AG10803 (cell line): ENCODE results near the gene SHD.

ENCODE experiments used
- DNase-seq: peaks from one replicate; pipeline ENCODE4 v3.0.0; 2010; ENCODE audit warnings: low read depth
- H3K4me3 ChIP-seq: 2 replicates; pipeline ENCODE4 v1.5.1; 2011; ENCODE audit warnings: mild to moderate bottlenecking, low read length, control low read depth
- TF ChIP-seq, protein P1 (sequence below): conservative IDR thresholded peaks from 2 replicates; pipeline ENCODE4 v1.5.1; 2011; ENCODE audit warnings: mild to moderate bottlenecking, low read length, control low read depth, inconsistent platforms

SHD gene

GRCh38 chr19:4334929-4335570 is 56.0 kb downstream of the SHD start:
- no peak overlapping the region for H3K4me3 ChIP-seq
- no peak for DNase-seq
- TF ChIP-seq, protein P1, sequence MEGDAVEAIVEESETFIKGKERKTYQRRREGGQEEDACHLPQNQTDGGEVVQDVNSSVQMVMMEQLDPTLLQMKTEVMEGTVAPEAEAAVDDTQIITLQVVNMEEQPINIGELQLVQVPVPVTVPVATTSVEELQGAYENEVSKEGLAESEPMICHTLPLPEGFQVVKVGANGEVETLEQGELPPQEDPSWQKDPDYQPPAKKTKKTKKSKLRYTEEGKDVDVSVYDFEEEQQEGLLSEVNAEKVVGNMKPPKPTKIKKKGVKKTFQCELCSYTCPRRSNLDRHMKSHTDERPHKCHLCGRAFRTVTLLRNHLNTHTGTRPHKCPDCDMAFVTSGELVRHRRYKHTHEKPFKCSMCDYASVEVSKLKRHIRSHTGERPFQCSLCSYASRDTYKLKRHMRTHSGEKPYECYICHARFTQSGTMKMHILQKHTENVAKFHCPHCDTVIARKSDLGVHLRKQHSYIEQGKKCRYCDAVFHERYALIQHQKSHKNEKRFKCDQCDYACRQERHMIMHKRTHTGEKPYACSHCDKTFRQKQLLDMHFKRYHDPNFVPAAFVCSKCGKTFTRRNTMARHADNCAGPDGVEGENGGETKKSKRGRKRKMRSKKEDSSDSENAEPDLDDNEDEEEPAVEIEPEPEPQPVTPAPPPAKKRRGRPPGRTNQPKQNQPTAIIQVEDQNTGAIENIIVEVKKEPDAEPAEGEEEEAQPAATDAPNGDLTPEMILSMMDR = no peak

DNA sequence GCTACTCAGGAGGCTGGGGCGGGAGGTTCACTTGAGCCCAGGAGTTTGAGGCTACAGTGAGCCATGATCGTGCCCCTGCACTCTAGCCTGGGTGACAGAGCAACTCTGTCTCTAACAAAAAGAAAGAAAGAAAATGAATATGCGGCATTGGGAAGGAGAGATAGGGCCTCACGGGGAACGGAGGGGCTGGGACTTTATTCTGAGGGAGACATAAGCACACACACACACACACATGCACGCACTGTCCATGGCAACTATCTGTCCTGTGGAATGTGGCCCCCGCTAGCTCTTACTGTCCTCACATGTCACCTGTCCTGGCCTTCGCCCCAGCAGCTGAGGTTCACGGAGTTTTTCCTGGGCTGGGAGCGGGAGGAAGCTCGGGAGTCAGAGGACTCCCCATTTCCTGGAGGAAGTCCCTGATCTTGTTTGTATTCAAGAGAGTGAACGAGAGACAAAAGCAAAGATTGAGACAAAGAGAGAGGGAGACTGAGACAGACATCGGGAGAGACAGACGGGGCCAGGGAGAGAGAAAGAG is 58.9 kb downstream of the SHD start:
- H3K4me3 ChIP-seq = peak overlapping the region; percentile 56
- TF ChIP-seq, protein P1 = no peak
- DNase-seq = peak; percentile 25

- no peak for DNase-seq
- peak within 1 kb of the TSS; percentile 56 for H3K4me3 ChIP-seq
These were observed 59.6 kb downstream of the SHD start, which contains the start of gene STAP2 for GRCh38 chr19:4338441-4339355. STAP2 (minus strand) TSS chr19:4338827; CDS start chr19:4338753, 74 bp downstream.

More at GRCh38 chr19:4338441-4339355, 59.6 kb downstream of the SHD start, which contains the start of gene STAP2:
- TF ChIP-seq, protein P1 = no peak
